H1 (cell line): ENCODE data around the gene KRTAP5-4. TPM values are rescaled to one million over a fixed set of nuclear protein-coding genes. Genes with fewer than 3 reads are reported as not detected.
"Not testable (repeated sequence)": the region's sequence is repeated elsewhere in the genome, so short reads cannot be mapped to it uniquely, and the experiment has no call there.

Source experiments
- CTCF ChIA-PET: fragments of 300-600 bp; sonication (Branson Sonifier 250); formaldehyde crosslinking; loops from one replicate; lab custom pipeline; 2021; ENCODE audit not compliant: partially characterized antibody; lab: Charles Lee
- POLR2A ChIA-PET: fragments of 300-600 bp; sonication (Branson Sonifier 250); formaldehyde crosslinking; loops from one replicate; lab custom pipeline; 2021; ENCODE audit warnings: inconsistent platforms; ENCODE audit not compliant: partially characterized antibody; lab: Charles Lee
- DNase-seq, 2 experiments: peaks; one replicate each; pipeline versions ENCODE4 v3.0.0 to v3.0.0-alpha.2; 2010 to 2022; ENCODE audit warnings: low spot score in 2 of 2, low read depth in 1 of 2, mixed read lengths in 1 of 2
- FAIRE-seq: peaks from 2 replicates; lab custom pipeline; 2011; peaks lifted over from hg19 to GRCh38; lab: Jason Lieb, UNC
- H2AFZ ChIP-seq: 2 replicates; pipeline ENCODE4 v1.8.1; 2012; ENCODE audit warnings: low read length, inconsistent platforms
- H2AK5ac ChIP-seq: 2 replicates; pipeline ENCODE4 v1.6.1; 2013; ENCODE audit warnings: low read depth, low read length
- H2BK120ac ChIP-seq: replicated peaks from 2 replicates; pipeline ENCODE3; 2013; ENCODE audit warnings: low read depth, low read length, inconsistent platforms
- H2BK12ac ChIP-seq: 2 replicates; pipeline ENCODE4 v1.6.1; 2013; ENCODE audit warnings: low read depth, low read length
- H2BK15ac ChIP-seq: 2 replicates; pipeline ENCODE4 v1.6.1; 2013; ENCODE audit warnings: low read length
- H2BK20ac ChIP-seq: 2 replicates; pipeline ENCODE4 v1.6.1; 2013; ENCODE audit warnings: low read length
- H2BK5ac ChIP-seq: 2 replicates; pipeline ENCODE4 v1.6.1; 2013; ENCODE audit warnings: low read depth, low read length
- H3K14ac ChIP-seq: 2 replicates; pipeline ENCODE4 v1.6.1; 2013; ENCODE audit warnings: inconsistent platforms; ENCODE audit not compliant: insufficient read length
- H3K18ac ChIP-seq: 2 replicates; pipeline ENCODE4 v1.6.1; 2013; ENCODE audit warnings: low read length; ENCODE audit errors: extremely low read depth
- H3K23ac ChIP-seq: 2 replicates; pipeline ENCODE4 v1.6.1; 2013; ENCODE audit warnings: inconsistent platforms; ENCODE audit not compliant: insufficient read length
- H3K23me2 ChIP-seq: 2 replicates; pipeline ENCODE4 v1.6.1; 2013; ENCODE audit warnings: low read depth, low read length
- H3K27ac ChIP-seq: 2 replicates; pipeline ENCODE4 v1.6.1; 2011; ENCODE audit warnings: low read depth, low read length, inconsistent platforms
- H3K27me3 ChIP-seq, 4 experiments: replicated peaks in 1 of 4; 1 replicate in 1 of 4; 2 replicates in 3 of 4; pipeline versions ENCODE4 v1.6.1 to v1.8.1; 2011 to 2013; ENCODE audit warnings: low read length in 3 of 4, mild to moderate bottlenecking in 3 of 4, inconsistent platforms in 2 of 4, mixed read lengths in 2 of 4, moderate library complexity in 1 of 4; ENCODE audit not compliant: control insufficient read depth in 3 of 4, insufficient read depth in 3 of 4; ENCODE audit errors: extremely low read depth in 1 of 4
- H3K36me3 ChIP-seq, 4 experiments: 2 replicates each; pipeline versions ENCODE4 v1.6.1 to v1.8.1; 2011 to 2013; ENCODE audit warnings: mild to moderate bottlenecking in 4 of 4, low read length in 3 of 4, moderate library complexity in 2 of 4, control low read depth in 1 of 4, inconsistent platforms in 1 of 4; ENCODE audit not compliant: insufficient read depth in 4 of 4, control insufficient read depth in 2 of 4
- H3K4ac ChIP-seq: replicated peaks from 2 replicates; pipeline ENCODE3; 2013; ENCODE audit warnings: low read length, low read depth, mixed read lengths, inconsistent platforms; ENCODE audit not compliant: insufficient read length
- H3K4me1 ChIP-seq, 4 experiments: replicated peaks in 1 of 4; 1 replicate in 1 of 4; 2 replicates in 3 of 4; pipeline versions ENCODE4 v1.6.1 to v1.8.1; 2011 to 2013; ENCODE audit warnings: low read length in 3 of 4, inconsistent platforms in 2 of 4, mixed read lengths in 1 of 4; ENCODE audit not compliant: insufficient read depth in 4 of 4, control insufficient read depth in 3 of 4
- H3K4me2 ChIP-seq, 2 experiments: 2 replicates each; pipeline versions ENCODE4 v1.6.1 to v1.8.1; 2011 to 2013; ENCODE audit warnings: low read depth in 2 of 2, low read length in 2 of 2, control low read depth in 1 of 2, inconsistent platforms in 1 of 2, mild to moderate bottlenecking in 1 of 2; ENCODE audit not compliant: insufficient read depth in 1 of 2
- H3K4me3 ChIP-seq, 4 experiments: fragments of 200-600, 300-600 bp in 1 of 4; sonication (generic), shearing (Covaris generic), sonication (Bioruptor Twin) in 1 of 4; 2 replicates each; pipeline versions ENCODE4 v1.5.1 to v1.8.1; 2011 to 2016; ENCODE audit warnings: low read length in 4 of 4, low read depth in 3 of 4, control low read depth in 2 of 4, inconsistent platforms in 2 of 4, mild to moderate bottlenecking in 2 of 4, mixed read lengths in 1 of 4, moderate library complexity in 1 of 4; ENCODE audit not compliant: insufficient read depth in 2 of 4; ENCODE audit errors: extremely low read depth in 1 of 4
- H3K56ac ChIP-seq: replicated peaks from 2 replicates; pipeline ENCODE3; 2013; ENCODE audit warnings: low read depth, mild to moderate bottlenecking, mixed read lengths, low read length, inconsistent platforms; ENCODE audit not compliant: insufficient read length
- H3K79me1 ChIP-seq: 2 replicates; pipeline ENCODE4 v1.6.1; 2013; ENCODE audit warnings: low read depth, low read length, control low read depth
- H3K79me2 ChIP-seq, 2 experiments: 2 replicates each; pipeline versions ENCODE4 v1.6.1 to v1.8.1; 2012 to 2013; ENCODE audit warnings: low read length in 2 of 2, mild to moderate bottlenecking in 2 of 2, inconsistent platforms in 1 of 2; ENCODE audit not compliant: insufficient read depth in 2 of 2, control insufficient read depth in 1 of 2
- H3K9ac ChIP-seq, 4 experiments: replicated peaks in 1 of 4; 1 replicate in 1 of 4; 2 replicates in 3 of 4; pipeline versions ENCODE4 v1.6.1 to v1.8.1; 2011 to 2013; ENCODE audit warnings: low read depth in 3 of 4, low read length in 3 of 4, control low read depth in 2 of 4, mild to moderate bottlenecking in 2 of 4, moderate library complexity in 2 of 4, inconsistent platforms in 1 of 4; ENCODE audit errors: extremely low read depth in 1 of 4
- H3K9me3 ChIP-seq, 2 experiments: 2 replicates each; pipeline versions ENCODE4 v1.6.1 to v1.8.1; 2012 to 2013; ENCODE audit warnings: mild to moderate bottlenecking in 2 of 2, moderate library complexity in 2 of 2, control low read depth in 1 of 2, inconsistent platforms in 1 of 2, low read depth in 1 of 2, low read length in 1 of 2, mixed read lengths in 1 of 2; ENCODE audit not compliant: insufficient read depth in 2 of 2
- H4K20me1 ChIP-seq, 2 experiments: replicated peaks in 1 of 2; 2 replicates each; pipeline versions ENCODE3 to v1.8.1; 2011 to 2013; ENCODE audit warnings: inconsistent platforms in 2 of 2, low read length in 2 of 2, mild to moderate bottlenecking in 1 of 2; ENCODE audit not compliant: insufficient read depth in 2 of 2, control insufficient read depth in 1 of 2
- H4K5ac ChIP-seq: 2 replicates; pipeline ENCODE4 v1.6.1; 2013; ENCODE audit warnings: low read length, low read depth, mixed read lengths, inconsistent platforms; ENCODE audit not compliant: insufficient read length
- H4K8ac ChIP-seq: 2 replicates; pipeline ENCODE4 v1.8.0; 2013; ENCODE audit warnings: mild to moderate bottlenecking, moderate library complexity, low read length, inconsistent platforms; ENCODE audit not compliant: insufficient read depth; ENCODE audit errors: extremely low read depth
- H4K91ac ChIP-seq: replicated peaks from 2 replicates; pipeline ENCODE3; 2013; ENCODE audit warnings: low read length, mixed read lengths, inconsistent platforms; ENCODE audit not compliant: insufficient read length
- CTCF ChIP-seq, 3 experiments: IDR thresholded peaks; 1 replicate in 2 of 3; 2 replicates in 1 of 3; pipeline versions ENCODE4 v1.5.1 to v1.6.1; 2011; ENCODE audit warnings: low read length in 3 of 3, mild to moderate bottlenecking in 3 of 3, inconsistent platforms in 2 of 3, low read depth in 1 of 3, moderate library complexity in 1 of 3; ENCODE audit not compliant: insufficient read depth in 1 of 3; ENCODE audit errors: control extremely low read depth in 1 of 3
- WGBS, 2 experiments: shearing (Covaris generic) in 1 of 2; methylation state at CpG; one replicate each; pipeline versions ENCODE4 v1.1.6 to v1.1.7; 2013 to 2015; ENCODE audit warnings: low lambda C conversion rate in 2 of 2, mixed read lengths in 2 of 2, inconsistent platforms in 1 of 2, low coverage in 1 of 2, missing lambda C conversion rate in 1 of 2; ENCODE audit not compliant: insufficient replicate concordance in 2 of 2, insufficient coverage in 1 of 2, insufficient read length in 1 of 2; ENCODE audit errors: extremely low coverage in 1 of 2, missing lambda C conversion rate in 1 of 2; 5-methylcytosine and 5-hydroxymethylcytosine counted together
- polyA plus RNA-seq, 7 experiments: library from polyadenylated mRNA; depleted of rRNA in 3 of 7; stranded (reverse) in 5 of 7; unstranded in 2 of 7; fragments of >200 nt in 5 of 7; fragments of 200-250 nt in 2 of 7; gene quantifications; 1 replicate in 5 of 7; 2 replicates in 1 of 7; 4 replicates in 1 of 7; pipeline versions ENCODE4 v1.2.1 to v1.2.3, GENCODE V29; 2011 to 2013; ENCODE audit warnings: missing spikeins in 2 of 7, mixed read lengths in 2 of 7
- total RNA-seq: library from RNA; stranded (reverse); fragmentation: NEBNext Ultra II Directional; extraction: Animal tissue kit (Norgen Biotek cat#: 25700); gene quantifications from 2 replicates; pipeline ENCODE4 v1.2.1, GENCODE V29; 2021

The KRTAP5-4 gene
- total and polyA plus RNA-seq, 2 of the 8 experiments (the other 6 are each of a cell fraction or from before 2014, with no cell fraction given), result not detected

- not testable (repeated sequence) for H2BK120ac ChIP-seq, H3K79me1 ChIP-seq, H3K27me3 ChIP-seq, H3K9me3 ChIP-seq, H3K14ac ChIP-seq, H3K23ac ChIP-seq, H2AK5ac ChIP-seq, H4K91ac ChIP-seq, H3K79me2 ChIP-seq, H3K23me2 ChIP-seq, H2BK20ac ChIP-seq, H4K20me1 ChIP-seq, H3K36me3 ChIP-seq, H3K56ac ChIP-seq, H3K4ac ChIP-seq, H3K9ac ChIP-seq, DNase-seq, H3K27ac ChIP-seq
- Histone ChIP-seq H3K4me3 (0 out of 8 replicates have a peak overlapping the region, but pooled peaks of 1 of the 4 experiments have one; percentile 10), H3K18ac (peak overlapping the region; percentile 71; the same call in 1 of the 2 replicates), H2AFZ (peak overlapping the region; percentile 93), H4K8ac (peak overlapping the region; percentile 41; the same call in 1 of the 2 replicates), H4K5ac (peak overlapping the region; percentile 47), H2BK5ac (peak overlapping the region; percentile 44; the same call in 1 of the 2 replicates), H3K4me2 (peak overlapping the region; percentile 37 to 59), H3K4me1 (peaks cover 2 to 13% (median 5%) of the 10 kb centered on the region in 4 experiments), H2BK12ac (peak overlapping the region; percentile 96; the same call in 1 of the 2 replicates), H2BK15ac (peak overlapping the region; percentile 40; the same call in 1 of the 2 replicates)
- FAIRE-seq, result peak; percentile 39
- WGBS, 2 experiments, result 54% methylated on average over 11 of the region's 11 CpGs; no CpG with 5 or more reads in 1 of the 2 experiments
- 0 out of 4 replicates have a peak, but pooled peaks of 1 of the 3 experiments have one; percentile 14 for TF ChIP-seq CTCF (IDR thresholded peaks at IDR 0.05; ENCODE audit: control extremely low read depth in 1 of 3, insufficient read depth in 1 of 3, low read depth in 1 of 3, low read length in 3 of 3)
- CTCF ChIA-PET, result interaction anchor here (0.9 to 7.7 kb wide), 27 partner anchors 9 to 1641 kb away, joined by 3 to 95 read pairs (median 5); partner anchors contain the start of gene KRTAP5-5
- POLR2A ChIA-PET, result interaction anchor here (0.9 to 1.4 kb wide), 4 partner anchors 22 to 56 kb away, joined by 3 to 6 read pairs (median 4); no protein-coding TSS in a partner anchor
These were observed 25.9 kb downstream of the KRTAP5-4 start for GRCh38 chr11:1595994-1596575.
